GM19328 (cell line): ENCODE measurements around the gene TSHZ2.
"Not testable (repeated sequence)": the region's sequence is repeated elsewhere in the genome, so short reads cannot be mapped to it uniquely, and the experiment has no call there.

Experiments used
- ATAC-seq: cut with Tn5 transposase; IDR thresholded peaks from one replicate; pipeline ENCODE4 v1.9.1; 2021; ENCODE audit warnings: mild to moderate bottlenecking, moderate library complexity; ENCODE audit not compliant: unreplicated experiment

Gene TSHZ2

GRCh38 chr20:53334861-53335260 lies 362.7 kb downstream of the TSHZ2 start:
- no peak for ATAC-seq

- no peak for ATAC-seq
These were observed 363.4 kb downstream of the TSHZ2 start for GRCh38 chr20:53335555-53335954.

DNA sequence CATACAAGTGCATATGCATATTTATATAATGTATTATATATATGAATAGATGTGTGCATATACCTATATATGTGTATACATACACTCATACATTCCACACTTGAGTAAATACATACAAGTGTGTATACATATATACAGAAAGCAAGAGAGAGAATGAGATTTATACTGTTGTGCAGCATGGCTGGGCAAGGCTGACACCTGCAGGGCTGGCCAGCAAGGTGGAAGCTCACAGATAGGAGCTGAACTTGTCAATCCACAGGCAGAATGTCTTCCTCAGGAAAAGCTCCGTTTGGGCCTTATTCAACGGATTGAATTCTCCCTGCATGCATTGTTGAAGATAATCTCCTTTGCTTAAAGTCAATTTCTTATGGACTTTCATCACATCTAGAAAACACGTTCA lies 364.7 kb downstream of the TSHZ2 start:
- no peak for ATAC-seq

- no peak for ATAC-seq
These were observed 365.4 kb downstream of the TSHZ2 start for GRCh38 chr20:53337390-53338101.

GRCh38 chr20:53338716-53339115 lies 366.6 kb downstream of the TSHZ2 start:
- ATAC-seq = no peak

DNA sequence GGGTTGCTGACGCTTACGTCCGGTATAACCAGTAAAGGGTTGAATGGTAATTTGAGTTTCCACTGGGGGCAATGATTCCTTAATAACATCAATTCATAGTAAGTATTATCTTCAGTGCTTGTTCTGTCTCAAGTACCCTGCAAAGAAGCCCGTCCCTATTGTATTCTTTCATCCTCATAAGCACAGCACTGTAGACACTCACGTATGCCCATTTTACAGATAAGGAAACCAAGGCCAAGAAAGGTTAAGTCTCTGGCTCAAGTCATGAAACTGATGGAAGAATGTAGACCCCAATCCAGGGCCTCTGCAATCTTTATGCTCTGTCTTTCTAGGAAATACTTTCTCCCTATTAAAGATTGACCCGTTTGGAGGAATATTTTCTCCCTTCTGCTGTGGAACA lies 370.3 kb downstream of the TSHZ2 start:
- no peak for ATAC-seq

- ATAC-seq = no peak
These were observed 371.3 kb downstream of the TSHZ2 start for GRCh38 chr20:53343448-53343847.

- ATAC-seq = no peak
These were observed 372.7 kb downstream of the TSHZ2 start for GRCh38 chr20:53344891-53345290.

- no peak for ATAC-seq
These were observed 373.6 kb downstream of the TSHZ2 start for GRCh38 chr20:53345536-53346334.

GRCh38 chr20:53346335-53346648 lies 374.1 kb downstream of the TSHZ2 start:
- ATAC-seq = no peak

- ATAC-seq = no peak
These were observed 377.6 kb downstream of the TSHZ2 start for GRCh38 chr20:53349730-53350129.

- ATAC-seq = no peak
These were observed 380.7 kb downstream of the TSHZ2 start for GRCh38 chr20:53352727-53353440.

DNA sequence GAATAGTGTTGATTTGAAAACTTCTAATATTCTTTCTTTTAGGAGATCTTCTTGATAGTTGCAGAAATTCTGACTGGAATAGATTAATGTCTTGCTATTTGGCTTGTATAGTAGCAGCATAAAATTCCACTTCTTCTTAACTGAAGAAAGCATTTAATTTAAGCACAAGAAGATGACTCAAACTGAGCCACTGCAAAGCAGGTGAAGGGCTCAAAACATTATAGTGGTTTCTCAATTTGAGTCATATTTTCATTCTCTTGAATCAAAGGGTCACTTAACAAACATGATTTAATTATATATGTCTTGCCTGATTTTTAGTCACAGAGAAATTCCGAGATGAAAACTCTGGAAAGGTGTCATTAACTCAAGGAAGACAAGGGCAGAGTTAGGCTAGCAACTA lies 382.2 kb downstream of the TSHZ2 start:
- no peak for ATAC-seq

GRCh38 chr20:53355790-53356189 lies 383.6 kb downstream of the TSHZ2 start:
- ATAC-seq = no peak

DNA sequence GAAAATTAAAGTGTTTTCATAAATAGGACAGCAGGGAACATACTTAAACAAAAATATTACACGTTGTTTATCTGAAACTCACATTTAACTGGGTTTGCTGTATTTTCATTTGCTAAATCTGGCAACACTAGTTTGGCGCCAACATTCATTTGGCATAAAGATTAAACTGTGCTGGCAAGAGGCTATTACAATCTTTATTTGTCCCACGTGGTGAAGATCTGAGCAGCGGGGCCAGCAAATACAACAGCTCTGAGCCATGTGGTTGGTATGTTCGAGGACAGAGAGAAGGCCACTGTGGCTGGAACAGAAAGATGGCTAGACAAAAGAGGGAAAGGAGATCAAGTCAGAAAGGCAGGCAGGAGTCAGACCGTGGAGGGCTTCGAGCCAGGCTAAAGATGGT lies 387.3 kb downstream of the TSHZ2 start:
- ATAC-seq = no peak

DNA sequence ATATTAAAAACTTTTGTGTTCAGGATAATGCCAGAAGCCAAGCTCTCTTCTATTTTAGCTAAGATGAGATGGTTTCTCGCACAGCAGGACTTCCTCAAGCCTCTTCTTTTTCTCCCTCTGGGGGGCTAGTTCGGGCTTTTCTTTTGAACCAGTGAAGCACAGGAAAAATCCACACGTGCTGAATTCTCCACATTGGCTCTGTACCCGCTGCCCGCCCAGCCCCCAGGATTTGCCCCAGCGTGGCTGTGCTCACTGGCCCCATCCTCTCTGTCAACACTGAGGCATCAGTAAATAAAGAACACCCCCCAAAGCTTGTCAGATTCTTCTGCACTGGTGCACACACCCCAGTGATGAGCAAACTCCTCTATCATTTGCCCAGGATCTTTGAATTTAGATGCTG lies 388.7 kb downstream of the TSHZ2 start:
- ATAC-seq = no peak

DNA sequence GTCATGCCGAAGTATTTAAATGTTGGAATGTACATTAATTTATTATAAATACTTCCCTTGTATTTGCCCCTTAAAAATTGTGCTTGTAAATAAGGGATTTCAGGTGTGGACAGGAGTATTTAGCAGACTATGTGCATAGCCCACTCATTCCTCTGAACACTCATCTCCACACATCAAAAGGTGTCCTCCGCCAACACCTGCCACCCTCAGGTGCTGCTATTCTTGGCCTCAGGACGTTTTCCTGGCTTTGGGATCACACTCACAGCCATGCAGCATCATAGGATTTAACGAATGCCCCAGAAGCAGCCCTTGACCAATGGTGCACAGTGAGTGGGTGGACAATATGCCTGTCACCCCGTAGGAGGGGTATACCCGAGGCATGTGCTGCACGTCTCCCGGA lies 390.6 kb downstream of the TSHZ2 start:
- ATAC-seq = no peak

DNA sequence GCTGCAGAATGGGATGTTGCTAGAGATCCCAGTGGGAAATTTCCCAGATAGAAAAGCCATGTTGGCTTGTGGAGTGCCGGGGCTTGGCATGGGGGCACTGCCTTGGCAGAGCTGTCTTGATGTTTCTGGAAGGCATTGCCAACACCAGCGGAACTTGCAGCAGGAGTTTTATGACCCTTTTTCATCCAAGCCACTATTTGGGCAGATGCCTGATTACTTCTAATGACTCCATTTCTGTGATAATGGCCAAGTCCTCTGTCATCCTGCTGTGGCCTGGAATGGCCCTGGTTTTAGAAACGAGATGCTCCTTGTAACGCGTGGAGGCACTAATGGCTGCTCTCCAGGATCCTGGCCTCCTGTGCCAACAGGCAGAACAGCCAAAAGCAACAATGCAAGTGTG lies 392.5 kb downstream of the TSHZ2 start:
- no peak for ATAC-seq

DNA sequence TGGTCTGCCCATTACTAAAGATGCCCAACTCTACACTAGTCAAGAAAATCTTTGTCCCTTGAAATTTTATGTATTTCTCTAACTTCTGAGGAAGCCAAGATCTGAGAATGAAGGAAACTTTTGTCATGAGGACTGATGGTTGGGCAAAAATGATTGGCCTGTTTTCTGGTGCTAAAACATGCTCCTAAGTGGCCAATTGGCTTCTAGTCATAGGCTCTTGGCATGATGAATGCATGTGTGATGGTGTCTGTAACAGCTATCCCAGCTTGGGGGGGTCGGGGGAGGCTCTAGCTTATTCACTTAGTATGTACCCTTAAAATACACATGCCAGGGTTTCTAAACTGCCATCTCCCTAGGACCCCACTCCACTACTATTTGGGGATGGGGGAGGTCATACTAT lies 392.9 kb downstream of the TSHZ2 start:
- no peak for ATAC-seq

DNA sequence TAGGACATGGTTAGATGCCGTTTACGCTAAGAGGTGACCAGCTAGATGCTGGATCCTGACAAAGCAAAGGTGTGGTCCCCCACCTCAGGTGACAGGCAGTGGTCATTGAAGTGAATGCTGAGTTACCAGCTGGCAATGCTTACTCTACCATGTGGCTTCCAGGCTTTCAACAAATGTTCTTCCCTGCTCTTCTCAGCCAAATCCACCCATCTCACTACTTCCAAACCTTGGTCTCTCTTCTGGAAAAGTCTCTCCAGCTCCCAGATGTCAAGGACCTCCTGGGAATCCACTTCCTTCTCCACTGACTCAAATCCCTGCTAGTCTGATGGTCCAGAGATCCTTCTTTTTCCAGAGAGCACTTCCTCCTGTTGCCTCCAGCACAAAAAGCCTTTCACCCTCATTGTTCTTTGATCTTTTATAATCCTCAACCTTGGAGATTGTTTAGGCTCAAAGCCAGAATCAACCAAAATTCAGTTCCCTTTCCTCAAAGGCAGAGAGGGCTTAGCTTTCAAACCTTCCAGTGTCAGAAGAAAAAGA lies 393.4 kb downstream of the TSHZ2 start:
- no peak for ATAC-seq

DNA sequence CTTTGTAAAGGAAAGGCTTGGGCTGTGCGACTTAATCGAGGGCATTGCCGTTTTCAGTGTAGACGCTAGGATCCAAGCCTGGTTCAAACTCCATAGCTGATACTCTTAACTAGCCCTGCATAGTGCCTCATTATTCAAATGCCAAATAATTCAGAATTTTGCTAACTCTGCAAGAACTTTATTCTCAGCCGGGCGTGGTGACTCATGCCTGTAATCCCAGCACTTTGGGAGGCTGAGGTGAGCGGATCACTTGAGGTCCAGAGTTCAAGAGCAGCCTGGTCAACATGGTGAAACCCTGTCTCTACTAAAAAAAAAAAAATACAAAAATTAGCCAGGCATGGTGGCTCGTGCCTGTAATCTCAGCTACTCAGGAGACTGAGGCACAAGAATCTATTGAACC lies 394.8 kb downstream of the TSHZ2 start:
- ATAC-seq = not testable (repeated sequence)

- no peak for ATAC-seq
These were observed 397.7 kb downstream of the TSHZ2 start for GRCh38 chr20:53369871-53370270.
